Common myeloid progenitor, CD34-positive (primary cell): ENCODE measurements around the gene HMGA1.
"Not testable (repeated sequence)": the region's sequence is repeated elsewhere in the genome, so short reads cannot be mapped to it uniquely, and the experiment has no call there.

Experiments
- CTCF ChIA-PET: fragments of 350-600 bp; sonication (Branson Sonifier 250); formaldehyde crosslinking; loops from one replicate; lab custom pipeline; 2021; ENCODE audit warnings: antibody characterized with exemption; lab: Charles Lee
- POLR2A ChIA-PET: fragments of 350-600 bp; sonication (Branson Sonifier 250); formaldehyde crosslinking; loops from one replicate; lab custom pipeline; 2021; ENCODE audit warnings: antibody characterized with exemption; lab: Charles Lee
- DNase-seq, 3 donors: peaks; one replicate each; pipeline versions ENCODE4 v3.0.0 to v3.0.0-alpha.2; 2013
- H3K27ac ChIP-seq, 2 experiments: 1 replicate in 1 of 2; 2 replicates in 1 of 2; pipeline ENCODE4 v1.7.0; 2013; ENCODE audit warnings: inconsistent platforms in 2 of 2, low read length in 2 of 2, mild to moderate bottlenecking in 2 of 2, low read depth in 1 of 2, moderate library complexity in 1 of 2; ENCODE audit not compliant: severe bottlenecking in 2 of 2, insufficient read depth in 1 of 2, poor library complexity in 1 of 2
- H3K27me3 ChIP-seq, 5 experiments: replicated peaks in 2 of 5; 1 replicate in 3 of 5; 2 replicates in 2 of 5; pipeline versions ENCODE4 v1.6.1 to v1.7.0; 2013; ENCODE audit warnings: low read length in 4 of 5, mild to moderate bottlenecking in 2 of 5, moderate library complexity in 2 of 5, inconsistent platforms in 1 of 5; ENCODE audit not compliant: insufficient read depth in 5 of 5, control insufficient read depth in 4 of 5
- H3K36me3 ChIP-seq, 4 experiments: 1 replicate in 2 of 4; 2 replicates in 2 of 4; pipeline versions ENCODE4 v1.6.1 to v1.7.0; 2013; ENCODE audit warnings: low read length in 3 of 4, control low read depth in 1 of 4, mild to moderate bottlenecking in 1 of 4; ENCODE audit not compliant: control insufficient read depth in 4 of 4, insufficient read depth in 4 of 4
- H3K4me1 ChIP-seq, 4 experiments: 1 replicate in 3 of 4; 2 replicates in 1 of 4; pipeline versions ENCODE4 v1.6.1 to v1.7.1; 2013; ENCODE audit warnings: low read length in 3 of 4, mild to moderate bottlenecking in 3 of 4, control low read depth in 1 of 4, inconsistent platforms in 1 of 4, moderate library complexity in 1 of 4; ENCODE audit not compliant: control insufficient read depth in 4 of 4, insufficient read depth in 4 of 4; ENCODE audit errors: control extremely low read depth in 1 of 4
- H3K4me3 ChIP-seq, 7 experiments: 1 replicate in 4 of 7; 2 replicates in 3 of 7; pipeline versions ENCODE4 v1.5.1 to v1.7.0; 2013; ENCODE audit warnings: mild to moderate bottlenecking in 7 of 7, low read length in 6 of 7, moderate library complexity in 6 of 7, inconsistent platforms in 2 of 7, low read depth in 2 of 7, control low read depth in 1 of 7; ENCODE audit not compliant: insufficient read depth in 4 of 7, control insufficient read depth in 1 of 7; ENCODE audit errors: extremely low read depth in 1 of 7
- H3K9me3 ChIP-seq, 5 experiments: 1 replicate in 4 of 5; 2 replicates in 1 of 5; pipeline versions ENCODE4 v1.6.1 to v1.7.1; 2013; ENCODE audit warnings: low read length in 4 of 5, mild to moderate bottlenecking in 2 of 5, inconsistent platforms in 1 of 5, low read depth in 1 of 5, moderate library complexity in 1 of 5; ENCODE audit not compliant: control insufficient read depth in 4 of 5, insufficient read depth in 2 of 5; ENCODE audit errors: control extremely low read depth in 1 of 5
- WGBS: methylation state at CpG from one replicate; pipeline ENCODE4 v1.1.5; 2013; ENCODE audit not compliant: insufficient coverage; 5-methylcytosine and 5-hydroxymethylcytosine counted together

Gene HMGA1

GRCh38 chr6:34259529-34260069, 22.9 kb downstream of the HMGA1 start:
- Histone ChIP-seq H3K4me3 (no peak overlapping the region), H3K27me3 (no peaks in the 10 kb centered on the region), H3K4me1 (no peaks in the 10 kb centered on the region), H3K36me3 (no peaks in the 10 kb centered on the region), H3K27ac (no peak overlapping the region), H3K9me3 (peaks cover 0 to 13% (median 7%) of the 10 kb centered on the region in 5 experiments)
- ChIA-PET POLR2A (interaction anchor here (0.6 kb wide), 1 partner anchor 55 kb away, joined by 4 read pairs; no protein-coding TSS in a partner anchor), CTCF (no interaction called here)
- DNase-seq: peak in 2 of 3 donors; percentile 50 to 66
- 81% methylated on average over 5 of the region's 6 CpGs for WGBS

GRCh38 chr6:34260576-34261267, 24.0 kb downstream of the HMGA1 start:
- WGBS: 92% methylated on average over 16 of the region's 17 CpGs

GRCh38 chr6:34263484-34263883, 26.8 kb downstream of the HMGA1 start:
- CTCF ChIA-PET, H3K27me3 ChIP-seq, H3K36me3 ChIP-seq, H3K27ac ChIP-seq, H3K4me3 ChIP-seq, POLR2A ChIA-PET, DNase-seq, H3K4me1 ChIP-seq: not testable (repeated sequence)
- peaks cover 0 to 13% (median 7%) of the 10 kb centered on the region in 5 experiments for H3K9me3 ChIP-seq
- 97% methylated on average over 6 of the region's 23 CpGs for WGBS

More at GRCh38 chr6:34260576-34261267, 24.0 kb downstream of the HMGA1 start:
- POLR2A ChIA-PET: no interaction called here
- no peak for DNase-seq
- peaks cover 0 to 13% (median 7%) of the 10 kb centered on the region in 5 experiments for H3K9me3 ChIP-seq
- no peak overlapping the region for H3K4me3 ChIP-seq
- CTCF ChIA-PET: interaction anchor here (1.1 kb wide), 1 partner anchor 11 kb away, joined by 6 read pairs; no protein-coding TSS in a partner anchor
- H3K27me3 ChIP-seq: no peaks in the 10 kb centered on the region
- H3K4me1 ChIP-seq: no peaks in the 10 kb centered on the region
- H3K36me3 ChIP-seq: no peaks in the 10 kb centered on the region
- H3K27ac ChIP-seq: no peak overlapping the region

- CTCF ChIA-PET: interaction anchor here (0.9 kb wide), 1 partner anchor 18 kb away, joined by 3 read pairs; no protein-coding TSS in a partner anchor
- no peaks in the 10 kb centered on the region for H3K27me3 ChIP-seq
- peaks cover 0 to 6% (median 2%) of the 10 kb centered on the region in 5 experiments for H3K9me3 ChIP-seq
- H3K36me3 ChIP-seq: no peaks in the 10 kb centered on the region
- no peak overlapping the region for H3K4me3 ChIP-seq
- peaks cover 0 to 15% (median 13%) of the 10 kb centered on the region in 4 experiments for H3K4me1 ChIP-seq
- 96% methylated on average over 2 of the region's 2 CpGs for WGBS
- POLR2A ChIA-PET: interaction anchor here (0.6 kb wide), 1 partner anchor 75 kb away, joined by 3 read pairs; no protein-coding TSS in a partner anchor
- DNase-seq: no peak
- no peak overlapping the region for H3K27ac ChIP-seq
Observed at GRCh38 chr6:34267746-34268145, 31.1 kb downstream of the HMGA1 start.

- peaks cover 8 to 28% (median 25%) of the 10 kb centered on the region in 4 experiments for H3K4me1 ChIP-seq
- H3K27ac ChIP-seq, H3K27me3 ChIP-seq, H3K4me3 ChIP-seq, H3K36me3 ChIP-seq, DNase-seq, CTCF ChIA-PET, H3K9me3 ChIP-seq, POLR2A ChIA-PET: not testable (repeated sequence)
- no CpG with 5 or more reads among the region's 25 CpGs for whole genome bisulfite sequencing
Observed at GRCh38 chr6:34269132-34269531, 32.5 kb downstream of the HMGA1 start.

GRCh38 chr6:34269658-34270341, 33.1 kb downstream of the HMGA1 start:
- 75% methylated on average over 14 of the region's 17 CpGs for WGBS
- H3K4me3 ChIP-seq, H3K9me3 ChIP-seq, H3K36me3 ChIP-seq, H3K27me3 ChIP-seq, H3K27ac ChIP-seq, POLR2A ChIA-PET, DNase-seq: not testable (repeated sequence)
- CTCF ChIA-PET: interaction anchor here (0.7 kb wide), 1 partner anchor 258 kb away, joined by 3 read pairs; no protein-coding TSS in a partner anchor
- peaks cover 8 to 30% (median 28%) of the 10 kb centered on the region in 4 experiments for H3K4me1 ChIP-seq
